Lower lobe of right lung (tissue), 2 donors: ENCODE results near the gene CYP17A1. TPM values are rescaled to one million over a fixed set of nuclear protein-coding genes. Genes with fewer than 3 reads are reported as not detected.

ENCODE experiments used
- ATAC-seq, 2 donors: fragments of 200-7000 bp; cut with Tn5 transposase; one replicate each; pipeline ENCODE4 v1.9.1; 2020 to 2022; ENCODE audit warnings: mild to moderate bottlenecking in 2 of 2, moderate library complexity in 2 of 2
- DNase-seq: peaks from one replicate; pipeline ENCODE4 v3.0.0-alpha.2; 2020
- H3K27ac ChIP-seq: fragments of 200-600 bp; one replicate; pipeline ENCODE4 v1.8.0; 2022
- H3K27me3 ChIP-seq: fragments of 200-600 bp; one replicate; pipeline ENCODE4 v1.8.0; 2022; ENCODE audit warnings: low read depth
- H3K36me3 ChIP-seq: fragments of 200-600 bp; one replicate; pipeline ENCODE4 v1.8.0; 2022; ENCODE audit warnings: mild to moderate bottlenecking
- H3K4me1 ChIP-seq: fragments of 200-600 bp; one replicate; pipeline ENCODE4 v1.8.0; 2022
- H3K4me3 ChIP-seq: fragments of 200-600 bp; one replicate; pipeline ENCODE4 v1.8.0; 2022; ENCODE audit warnings: mild to moderate bottlenecking
- H3K9me3 ChIP-seq: fragments of 200-600 bp; one replicate; pipeline ENCODE4 v1.8.0; 2022
- intact Hi-C: fragments of 100-400 bp; cut with DNase I; formaldehyde crosslinking; loops from one replicate; pipeline ENCODE4 v1.11.0; 2022
- total RNA-seq: library from RNA; stranded (reverse); fragmentation: NEBNext Ultra II Directional; extraction: Animal tissue kit (Norgen Biotek cat#: 25700); gene quantifications from one replicate; pipeline ENCODE4 v1.2.1, GENCODE V29; 2021
- TF ChIP-seq, protein P1 (sequence below): fragments of 200-600 bp; IDR thresholded peaks from one replicate; pipeline ENCODE4 v1.8.0; 2022; ENCODE audit warnings: antibody characterized with exemption, mild to moderate bottlenecking
- donor health status: DM: no; HTN: yes; CAD: no; lungs with severe emphysema.

Gene CYP17A1
- total RNA-seq, 1 donor from 2014 or later = 0.80 TPM

GRCh38 chr10:102870221-102870620, 33.0 kb upstream of the CYP17A1 start:
- Histone ChIP-seq H3K27ac (no peak overlapping the region), H3K36me3 (peaks cover 7% of the 10 kb centered on the region), H3K4me3 (peak overlapping the region; percentile 57), H3K27me3 (peaks cover 11% of the 10 kb centered on the region), H3K4me1 (peaks cover 14% of the 10 kb centered on the region), H3K9me3 (no peaks in the 10 kb centered on the region)
- DNase-seq = no peak
- intact Hi-C loops = no loop called here
- ATAC-seq = peak in 1 of 2 donors; percentile 10
- TF ChIP-seq, protein P1, sequence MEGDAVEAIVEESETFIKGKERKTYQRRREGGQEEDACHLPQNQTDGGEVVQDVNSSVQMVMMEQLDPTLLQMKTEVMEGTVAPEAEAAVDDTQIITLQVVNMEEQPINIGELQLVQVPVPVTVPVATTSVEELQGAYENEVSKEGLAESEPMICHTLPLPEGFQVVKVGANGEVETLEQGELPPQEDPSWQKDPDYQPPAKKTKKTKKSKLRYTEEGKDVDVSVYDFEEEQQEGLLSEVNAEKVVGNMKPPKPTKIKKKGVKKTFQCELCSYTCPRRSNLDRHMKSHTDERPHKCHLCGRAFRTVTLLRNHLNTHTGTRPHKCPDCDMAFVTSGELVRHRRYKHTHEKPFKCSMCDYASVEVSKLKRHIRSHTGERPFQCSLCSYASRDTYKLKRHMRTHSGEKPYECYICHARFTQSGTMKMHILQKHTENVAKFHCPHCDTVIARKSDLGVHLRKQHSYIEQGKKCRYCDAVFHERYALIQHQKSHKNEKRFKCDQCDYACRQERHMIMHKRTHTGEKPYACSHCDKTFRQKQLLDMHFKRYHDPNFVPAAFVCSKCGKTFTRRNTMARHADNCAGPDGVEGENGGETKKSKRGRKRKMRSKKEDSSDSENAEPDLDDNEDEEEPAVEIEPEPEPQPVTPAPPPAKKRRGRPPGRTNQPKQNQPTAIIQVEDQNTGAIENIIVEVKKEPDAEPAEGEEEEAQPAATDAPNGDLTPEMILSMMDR = no peak

DNA sequence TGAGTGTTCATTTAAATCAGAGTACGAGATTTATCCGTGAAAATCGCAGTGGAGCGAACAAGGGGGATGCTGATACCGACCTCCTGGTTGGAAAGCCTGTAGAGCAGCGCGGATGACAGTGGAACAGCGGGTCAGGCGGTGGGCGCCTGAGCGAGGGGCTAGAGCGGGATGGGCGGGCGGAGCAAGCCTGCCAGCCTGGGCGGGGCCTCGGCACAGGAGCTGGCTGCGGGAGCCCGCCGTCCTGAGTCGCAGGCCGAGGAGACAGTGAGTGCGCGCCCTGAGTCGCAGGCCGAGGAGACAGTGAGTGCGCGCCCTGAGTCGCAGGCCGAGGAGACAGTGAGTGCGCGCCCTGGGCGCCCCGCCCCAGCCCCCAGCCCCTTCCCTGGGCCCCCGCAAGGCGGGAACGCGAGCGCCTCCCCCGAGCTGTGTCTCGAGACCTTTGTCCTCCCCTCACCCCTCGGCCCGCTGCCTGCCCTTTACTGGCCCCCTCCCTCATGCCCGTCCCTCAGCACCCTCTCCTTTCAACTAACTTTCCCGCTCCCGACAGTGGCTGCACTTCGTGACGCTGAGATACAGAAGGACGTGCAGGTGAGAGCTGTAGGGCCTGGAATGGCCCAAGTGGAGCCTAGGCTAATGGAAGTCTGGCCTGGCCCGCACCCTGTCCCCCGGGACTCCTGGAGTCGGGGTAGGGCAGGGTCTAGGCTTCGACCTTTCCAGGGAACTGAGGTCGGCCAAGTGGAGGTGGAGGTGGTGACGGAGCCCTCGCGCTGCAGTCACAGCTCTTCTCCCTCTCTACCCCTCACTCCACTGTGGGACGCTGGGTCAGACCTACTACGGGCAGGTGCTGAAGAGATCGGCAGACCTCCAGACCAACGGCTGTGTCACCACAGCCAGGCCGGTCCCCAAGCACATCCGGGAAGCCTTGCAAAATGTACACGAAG, 32.3 kb upstream of the CYP17A1 start, which contains the start of gene AS3MT:
AS3MT (plus strand) TSS at position 213 of the 941 bp plus-strand sequence; CDS start at position 336, 123 bp downstream.
- Histone ChIP-seq H3K36me3 (peaks cover 7% of the 10 kb centered on the region), H3K27me3 (peaks cover 11% of the 10 kb centered on the region), H3K27ac (no peak within 1 kb of the TSS), H3K9me3 (no peaks in the 10 kb centered on the region), H3K4me1 (peaks cover 14% of the 10 kb centered on the region), H3K4me3 (peak within 1 kb of the TSS; percentile 57)
- TF ChIP-seq, protein P1 = no peak
- no peak for DNase-seq
- intact Hi-C loops = no loop called here
- peak; percentile 85 to 90 for ATAC-seq

DNA sequence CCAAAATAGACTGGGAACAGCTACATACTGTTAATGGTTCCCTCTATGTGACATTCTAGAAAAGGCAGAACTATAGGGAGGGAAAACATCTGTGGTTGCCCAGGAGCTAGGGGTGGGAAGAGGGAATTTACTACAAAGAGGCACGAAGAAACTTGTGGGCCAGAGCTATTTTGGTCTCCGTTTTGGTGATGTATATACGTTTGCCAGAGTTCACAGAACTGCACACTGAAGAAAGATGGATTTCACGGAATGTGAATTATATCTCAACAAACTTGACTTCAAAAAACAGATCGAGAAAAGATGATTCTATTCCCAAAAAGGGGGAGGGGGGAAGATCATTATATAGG, 31.7 kb upstream of the CYP17A1 start:
- Histone ChIP-seq H3K36me3 (peaks cover 10% of the 10 kb centered on the region), H3K27me3 (peaks cover 11% of the 10 kb centered on the region), H3K9me3 (no peaks in the 10 kb centered on the region), H3K4me3 (peak overlapping the region; percentile 57), H3K4me1 (peaks cover 14% of the 10 kb centered on the region), H3K27ac (no peak overlapping the region)
- ATAC-seq = no peak
- intact Hi-C loops = no loop called here
- TF ChIP-seq, protein P1 = no peak
- DNase-seq = no peak

DNA sequence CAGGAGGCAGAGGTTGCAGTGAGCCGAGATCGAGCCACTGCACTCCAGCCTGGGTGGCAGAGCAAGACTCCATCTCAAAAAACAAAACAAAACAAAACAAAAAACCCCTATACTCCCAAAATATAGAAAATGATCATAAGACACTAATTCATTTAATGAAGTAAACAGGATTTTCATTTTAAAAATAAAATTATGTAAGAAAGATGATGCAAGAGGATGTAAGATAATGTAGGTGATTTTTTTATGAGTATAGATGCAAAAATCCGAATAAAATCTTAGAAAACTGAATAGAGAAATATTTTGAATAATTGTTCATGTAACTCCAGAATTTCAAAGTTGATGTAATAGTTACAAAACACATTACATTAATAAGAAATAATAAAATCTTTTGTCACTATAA, 28.4 kb upstream of the CYP17A1 start:
- TF ChIP-seq, protein P1 = no peak
- DNase-seq = no peak
- no peak overlapping the region for H3K4me3 ChIP-seq
- H3K27ac ChIP-seq = no peak overlapping the region
- H3K4me1 ChIP-seq = peaks cover 14% of the 10 kb centered on the region
- peaks cover 7% of the 10 kb centered on the region for H3K27me3 ChIP-seq
- peaks cover 41% of the 10 kb centered on the region for H3K36me3 ChIP-seq
- no peaks in the 10 kb centered on the region for H3K9me3 ChIP-seq
- no peak for ATAC-seq
- intact Hi-C loops = no loop called here

DNA sequence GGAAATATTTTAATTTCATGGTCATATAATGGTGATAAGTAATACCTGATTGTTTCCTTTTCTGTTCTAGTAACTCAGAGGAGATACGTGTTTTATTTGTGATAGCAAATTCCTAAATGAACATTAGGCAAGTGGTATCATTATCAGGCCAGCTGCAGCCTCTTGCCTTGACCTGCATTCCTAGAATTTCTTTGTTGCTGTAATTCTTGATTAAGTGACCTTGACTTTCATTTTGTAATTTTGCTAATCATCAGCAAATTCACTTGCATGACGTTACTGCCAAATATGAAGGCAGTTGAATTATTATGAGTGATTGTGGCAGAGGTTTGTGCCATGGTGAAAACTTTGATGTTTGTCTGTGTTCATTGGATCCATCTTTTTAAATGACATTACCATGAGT, 26.4 kb upstream of the CYP17A1 start:
- H3K4me1 ChIP-seq = no peaks in the 10 kb centered on the region
- no peak overlapping the region for H3K27ac ChIP-seq
- intact Hi-C loops = no loop called here
- ATAC-seq = no peak
- DNase-seq = no peak
- TF ChIP-seq, protein P1 = no peak
- peaks cover 48% of the 10 kb centered on the region for H3K36me3 ChIP-seq
- no peaks in the 10 kb centered on the region for H3K9me3 ChIP-seq
- H3K27me3 ChIP-seq = no peaks in the 10 kb centered on the region
- H3K4me3 ChIP-seq = no peak overlapping the region
